NCI-H2196 treated with DMSO at 0.1 percent for 48 hours (cell line): ENCODE measurements around the gene NIPBL.
A peak's percentile ranks its signal among the peaks of the same experiment; 100 is the strongest.
"Not testable (repeated sequence)": the region's sequence is repeated elsewhere in the genome, so short reads cannot be mapped to it uniquely, and the experiment has no call there.

Experiments used
- DNase-seq: peaks from one replicate; lab custom pipeline; 2025; ENCODE audit not compliant: unreplicated experiment; lab: John Stamatoyannopoulos, UW

NIPBL gene

DNA sequence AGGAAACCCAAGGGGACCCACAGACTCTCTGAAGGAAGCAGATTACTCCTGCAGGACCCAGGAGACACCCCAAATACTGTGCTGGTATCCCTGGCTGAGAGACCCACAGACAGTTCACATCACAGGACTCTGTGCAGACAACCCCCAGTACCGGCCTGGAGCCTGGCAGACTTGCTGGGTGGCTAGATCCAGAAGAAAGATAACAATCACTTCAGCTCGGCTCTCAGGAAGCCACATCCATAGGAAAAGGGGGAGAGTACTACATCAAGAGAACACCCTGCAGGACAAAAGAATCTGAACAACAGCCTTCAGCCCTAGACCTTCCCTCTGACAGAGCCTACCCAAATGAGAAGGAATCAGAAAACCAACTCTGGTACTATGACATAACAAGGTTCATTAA lies 206.4 kb downstream of the NIPBL start:
- DNase-seq = not testable (repeated sequence)

DNA sequence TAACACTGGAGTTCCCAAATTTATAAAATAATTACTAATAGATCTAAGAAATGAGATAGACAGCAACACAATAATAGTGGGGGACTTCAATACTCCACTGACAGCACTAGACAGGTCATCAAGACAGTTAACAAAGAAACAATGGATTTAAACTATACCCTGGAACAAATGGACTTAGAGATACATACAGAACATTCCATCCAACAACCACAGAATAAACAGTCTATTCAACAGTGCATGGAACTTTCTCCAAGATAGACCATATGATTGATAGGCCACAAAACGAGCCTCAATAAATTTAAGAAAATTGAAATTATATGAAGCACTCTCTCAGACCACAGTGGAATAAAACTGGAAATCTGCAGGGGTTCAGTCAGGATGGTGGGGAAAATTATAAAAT lies 209.5 kb downstream of the NIPBL start:
- DNase-seq = not testable (repeated sequence)

DNA sequence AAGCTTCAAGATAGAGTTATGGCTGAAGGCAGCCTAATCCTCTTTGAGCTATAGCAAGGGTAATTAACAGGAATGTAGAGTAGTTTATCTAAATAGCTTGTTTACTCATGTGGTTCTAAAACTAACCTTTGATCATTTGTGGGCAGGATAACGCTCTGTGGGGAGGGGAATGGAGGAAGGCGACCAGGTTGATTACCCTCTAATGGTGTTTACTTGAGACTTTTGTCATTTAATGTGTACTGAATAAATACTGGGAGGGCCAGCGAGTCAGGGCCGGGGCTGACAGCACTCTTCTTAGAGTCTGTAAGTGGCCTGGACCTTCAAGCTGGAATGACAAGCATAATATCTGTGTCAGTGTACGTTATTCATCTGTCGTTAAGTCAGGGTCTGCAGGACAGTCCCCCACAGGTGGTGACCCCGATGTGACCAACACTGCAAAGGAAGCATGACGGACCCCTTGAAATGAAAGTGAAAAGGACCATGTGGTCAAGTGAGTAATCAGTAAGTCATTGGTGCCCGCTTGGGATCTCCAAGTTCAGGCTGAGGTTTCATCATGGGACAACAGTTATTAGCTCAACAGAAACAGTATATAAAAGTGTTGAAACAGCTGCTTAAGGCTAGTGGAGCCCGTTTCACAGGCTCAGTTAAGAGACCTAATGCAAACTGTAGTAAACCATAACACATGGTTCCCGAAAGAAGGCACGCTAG lies 210.1 kb downstream of the NIPBL start:
- DNase-seq = no peak

DNA sequence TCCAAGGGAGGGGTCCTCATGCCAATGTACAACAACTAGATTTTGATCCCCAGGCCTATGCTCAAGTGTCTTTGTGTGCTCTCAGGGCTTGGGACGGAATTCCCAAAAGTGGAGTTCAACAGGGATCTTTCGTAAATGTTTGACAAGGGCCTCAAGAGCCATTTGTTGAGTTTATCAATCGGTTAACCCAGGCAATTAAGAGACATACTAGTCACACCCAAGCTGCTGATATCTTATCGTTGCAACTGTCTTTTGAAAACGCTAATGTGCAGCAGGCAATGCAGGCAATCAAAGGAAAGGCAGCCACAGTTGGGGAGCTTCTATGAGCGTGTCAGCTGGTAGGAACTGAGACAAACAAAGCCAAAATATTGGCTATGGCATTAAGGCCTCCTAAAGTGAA lies 211.4 kb downstream of the NIPBL start:
- no peak for DNase-seq

DNA sequence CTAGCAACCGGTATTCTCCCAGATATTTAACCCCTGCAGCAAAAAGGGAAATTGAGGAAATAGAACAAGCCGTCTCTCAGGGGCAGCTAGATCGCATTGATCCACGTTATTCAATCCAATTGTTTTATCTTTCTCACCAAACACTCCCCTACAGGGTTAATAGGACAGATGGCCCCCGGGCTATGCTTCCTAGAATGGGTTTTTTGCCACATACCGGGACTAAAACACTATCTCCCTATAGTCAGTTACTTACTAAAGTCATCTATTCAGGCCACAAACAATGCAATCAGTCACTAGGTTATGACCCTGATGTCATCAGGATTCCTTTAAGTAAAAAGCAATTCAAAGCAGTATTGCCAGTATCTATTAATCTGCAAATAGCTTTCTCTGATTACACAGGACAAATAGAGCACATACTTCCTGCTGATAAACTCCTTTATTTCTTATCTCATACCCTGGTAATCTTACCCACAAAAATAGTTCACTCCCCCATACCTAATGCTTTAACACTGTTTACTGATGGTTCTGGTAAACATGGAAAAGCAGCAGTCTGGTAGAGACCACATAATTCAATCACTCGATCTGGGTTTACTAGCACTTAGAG lies 213.7 kb downstream of the NIPBL start:
- DNase-seq = peak; percentile 16

DNA sequence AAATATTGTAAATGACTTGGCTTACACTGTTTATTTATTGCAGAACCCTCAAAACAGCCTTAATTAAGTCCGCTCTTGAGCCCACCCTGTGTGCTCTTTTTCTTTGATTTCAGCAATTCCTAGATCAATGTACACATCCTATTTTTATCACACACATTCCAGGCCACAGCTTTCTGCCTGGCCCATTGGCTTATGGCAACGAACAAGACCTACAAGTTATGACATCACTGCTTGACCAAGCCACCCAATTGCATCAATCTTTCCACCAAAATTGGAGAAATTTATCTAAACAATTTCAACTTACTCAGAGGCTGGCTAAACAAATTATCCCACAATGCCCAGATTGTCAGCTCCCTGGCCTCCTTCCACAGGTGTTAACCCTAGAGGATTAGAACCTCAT lies 214.2 kb downstream of the NIPBL start:
- DNase-seq = no peak

DNA sequence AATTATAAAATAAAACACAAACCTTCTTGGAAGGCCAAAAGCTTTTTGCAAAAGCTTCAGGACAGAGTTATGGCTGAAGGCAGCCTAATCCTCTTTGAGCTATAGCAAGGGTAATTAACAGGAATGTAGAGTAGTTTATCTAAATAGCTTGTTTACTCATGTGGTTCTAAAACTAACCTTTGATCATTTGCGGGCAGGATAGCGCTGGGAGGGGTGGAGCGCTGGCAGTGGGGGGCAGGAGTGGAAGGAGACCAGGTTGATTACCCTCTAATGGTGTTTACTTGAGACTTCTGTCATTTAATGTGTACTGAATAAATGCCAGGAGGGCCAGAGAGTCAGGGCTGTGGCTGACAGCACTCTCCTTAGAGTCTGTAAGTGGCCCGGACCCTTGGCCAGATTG lies 217.2 kb downstream of the NIPBL start:
- not testable (repeated sequence) for DNase-seq

DNA sequence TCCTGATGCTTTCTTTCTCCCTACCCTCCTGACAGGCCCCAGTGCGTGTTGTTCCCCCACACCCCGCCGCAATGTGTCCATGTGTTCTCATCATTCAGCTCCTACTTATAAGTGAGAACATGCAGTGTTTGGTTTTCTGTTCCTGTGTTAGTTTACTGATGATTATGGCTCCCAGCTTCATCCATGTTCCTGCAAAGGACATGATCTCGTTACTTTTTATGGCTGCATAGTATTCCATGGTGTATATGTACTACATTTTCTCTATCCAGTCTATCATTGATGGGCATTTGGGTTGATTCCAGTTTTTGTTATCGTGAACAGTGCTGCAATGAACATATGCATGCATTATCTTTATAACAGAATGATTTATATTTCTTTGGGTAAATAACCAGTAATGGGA lies 222.7 kb downstream of the NIPBL start:
- DNase-seq = not testable (repeated sequence)

DNA sequence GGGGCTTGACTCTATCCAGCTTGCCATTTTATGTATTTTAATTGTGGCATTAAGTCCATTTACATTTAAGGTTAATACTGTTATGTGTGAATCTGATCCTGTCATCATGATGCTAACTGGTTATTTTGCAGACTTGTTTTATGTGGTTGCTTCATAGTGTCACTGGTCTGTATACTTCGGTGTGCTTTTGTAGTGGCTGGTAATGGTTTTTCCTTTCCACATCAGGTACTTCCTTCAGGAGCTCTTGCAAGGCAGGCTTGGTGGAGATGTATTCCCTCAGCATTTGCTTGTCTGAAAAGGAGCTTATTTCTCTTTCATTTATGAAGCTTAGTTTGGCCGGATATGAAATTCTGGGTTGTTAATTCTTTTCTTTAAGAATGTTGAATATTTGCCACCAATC lies 226.7 kb downstream of the NIPBL start:
- DNase-seq = no peak

DNA sequence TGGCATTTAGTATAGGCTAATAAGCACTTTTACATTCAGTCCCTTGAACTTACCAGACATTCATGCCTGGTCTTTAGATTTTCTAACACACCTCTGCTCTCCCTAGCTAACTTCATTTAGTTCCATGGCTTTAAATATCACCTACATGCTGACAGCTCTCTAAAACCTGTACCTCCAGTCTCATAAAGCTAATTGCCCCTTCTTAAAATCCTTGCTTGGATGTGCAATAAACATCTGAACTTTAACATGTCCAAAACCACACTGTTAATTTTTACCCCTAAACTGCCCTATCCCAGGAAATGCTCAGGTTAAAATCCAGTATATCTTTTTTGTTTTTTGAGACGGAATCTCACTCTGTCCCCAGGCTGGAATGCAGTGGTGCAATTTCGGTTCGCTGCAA lies 232.8 kb downstream of the NIPBL start:
- no peak for DNase-seq

DNA sequence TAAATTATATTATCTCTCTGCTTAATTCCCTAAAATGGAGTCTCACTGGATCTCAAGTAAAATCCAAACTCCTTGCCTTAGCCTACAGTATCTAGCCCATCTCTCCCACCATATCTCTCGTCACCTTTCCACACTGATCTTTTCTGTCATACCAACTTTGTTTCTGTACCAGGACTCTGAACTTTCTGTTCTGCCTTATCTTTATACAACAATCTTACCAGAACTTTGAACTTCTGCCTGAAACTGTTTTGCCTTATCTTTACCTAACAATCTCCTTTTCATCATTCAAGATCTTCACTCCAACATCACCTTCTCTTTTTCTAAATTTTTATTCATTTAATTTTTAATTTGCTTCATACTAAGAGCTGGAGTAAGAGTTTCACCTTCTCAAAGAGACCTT lies 233.6 kb downstream of the NIPBL start:
- DNase-seq = no peak

DNA sequence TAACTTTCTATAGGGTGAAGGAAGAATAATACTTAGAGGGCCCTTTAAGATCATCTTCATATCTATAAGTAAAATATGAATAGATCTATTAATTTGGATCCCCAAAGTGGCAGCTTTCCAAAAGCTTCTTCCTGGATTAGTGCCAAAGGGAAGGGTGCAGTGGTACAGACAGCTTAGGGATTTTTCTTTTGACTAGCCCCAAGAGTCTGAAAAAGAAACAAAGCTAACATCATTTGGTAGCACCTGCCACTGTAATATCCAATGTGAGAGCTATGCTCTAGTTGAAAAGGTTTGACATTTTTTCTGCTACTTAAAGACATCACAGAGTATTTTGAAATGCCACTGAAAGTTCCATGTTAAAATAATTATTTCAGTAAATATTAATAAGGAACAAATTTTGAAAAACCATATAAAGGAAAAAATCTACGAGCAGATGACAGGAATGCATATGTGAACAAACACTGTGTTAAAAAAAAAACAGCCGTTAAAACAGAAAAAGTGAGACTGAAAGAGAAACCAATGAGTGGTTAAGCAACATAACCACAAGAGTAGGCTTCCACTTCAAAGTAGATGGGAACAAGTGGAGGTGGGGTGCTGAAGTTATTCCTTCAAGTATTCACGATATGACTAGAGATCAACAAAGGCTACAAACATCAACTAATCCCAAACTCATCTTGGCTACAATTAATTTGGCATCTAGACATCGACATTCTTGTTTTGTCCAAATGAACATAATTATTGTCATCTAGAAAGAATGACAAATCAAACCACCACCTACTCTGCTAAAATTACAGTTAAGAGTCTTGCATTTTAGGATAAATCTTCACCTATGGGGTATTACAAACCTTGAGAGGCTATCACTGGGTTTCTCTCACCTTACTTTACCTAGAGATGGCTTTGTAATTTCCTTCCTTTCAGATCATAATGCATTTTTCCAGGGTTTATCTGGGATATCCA lies 235.1 kb downstream of the NIPBL start:
- no peak for DNase-seq

DNA sequence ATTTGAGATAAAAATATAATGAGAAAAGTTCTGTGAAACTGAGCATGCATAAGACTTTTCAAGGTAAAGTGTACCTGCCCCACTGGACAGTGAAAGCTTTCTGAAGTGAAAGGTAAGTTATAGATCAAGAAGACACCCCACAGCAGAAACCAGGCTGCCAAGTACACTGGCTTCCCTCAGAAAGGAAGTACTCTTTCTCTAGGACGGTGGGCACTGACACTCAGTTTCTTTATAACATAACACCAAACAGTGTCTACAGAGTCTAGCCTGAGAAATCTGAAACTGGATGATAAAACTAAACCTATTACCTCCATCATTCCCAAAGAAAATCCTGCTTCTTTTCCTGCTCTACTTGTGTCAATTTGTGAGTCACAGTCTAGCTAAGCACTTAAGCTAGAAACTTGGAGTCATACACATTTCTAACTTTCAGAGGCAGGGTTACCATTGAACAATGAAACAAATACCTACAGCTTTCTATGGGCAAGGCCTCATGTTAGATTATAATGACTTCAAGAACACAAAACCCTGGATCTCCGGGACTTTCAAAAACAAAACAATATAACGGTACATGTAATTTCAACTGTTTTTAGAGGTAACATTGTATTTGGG lies 235.9 kb downstream of the NIPBL start:
- no peak for DNase-seq
